SK-N-SH (cell line): ENCODE measurements around the gene APP. TPM values are rescaled to one million over a fixed set of nuclear protein-coding genes. Genes with fewer than 3 reads are reported as not detected.

Experiments
- polyA plus RNA-seq, 3 experiments: library from polyadenylated mRNA; depleted of rRNA; stranded (reverse); fragments of >200 nt; gene quantifications; 2 replicates each; pipeline ENCODE4 v1.2.3, GENCODE V29; 2012
- small RNA-seq, 7 experiments: library from RNA; depleted of rRNA; stranded (forward); fragments of <200 nt; gene quantifications; one replicate each; pipeline ENCODE3, GENCODE V24; 2012

APP gene
- polyA plus RNA-seq, 1 of the 3 experiments (the other 2 are of a cell fraction): 780 TPM

Small RNA genes within 50 kb of the gene (small RNA-seq; reads per million reads assigned to genes)
- 0 reads per million in 7 experiments for gene RNU6-123P
- 0 reads per million in 7 experiments for gene RNU6-926P
